ENCODE data around the gene AGAP1. TPM values are rescaled to one million over a fixed set of nuclear protein-coding genes. Genes with fewer than 3 reads are reported as not detected.
"Not testable (repeated sequence)": the region's sequence is repeated elsewhere in the genome, so short reads cannot be mapped to it uniquely, and the experiment has no call there.

AGAP1 gene
- total RNA-seq, 1 donor from 2014 or later, result 17.5 TPM

GRCh38 chr2:236061497-236061896, 567.7 kb downstream of the AGAP1 start:
- TF ChIP-seq CTCF (conservative IDR thresholded peaks at IDR 0.05; ENCODE audit: low read depth, low read length), result no peak
- no peak for DNase-seq (ENCODE audit: low read depth)
- H3K4me3 ChIP-seq (ENCODE audit: low read depth, low read length), result no peak overlapping the region

- DNase-seq (ENCODE audit: low read depth), result no peak
- H3K4me3 ChIP-seq (ENCODE audit: low read depth, low read length), result no peak overlapping the region
- TF ChIP-seq CTCF (conservative IDR thresholded peaks at IDR 0.05; ENCODE audit: low read depth, low read length), result no peak
Measured at GRCh38 chr2:236061899-236062298, 568.1 kb downstream of the AGAP1 start.

GRCh38 chr2:236062806-236063205, 569.0 kb downstream of the AGAP1 start:
- H3K4me3 ChIP-seq (ENCODE audit: low read depth, low read length); DNase-seq (ENCODE audit: low read depth): not testable (repeated sequence)

- no peak overlapping the region for H3K4me3 ChIP-seq (ENCODE audit: low read depth, low read length)
- no peak for DNase-seq (ENCODE audit: low read depth)
- no peak for TF ChIP-seq CTCF (conservative IDR thresholded peaks at IDR 0.05; ENCODE audit: low read depth, low read length)
Measured at GRCh38 chr2:236063994-236064393, 570.2 kb downstream of the AGAP1 start.

- H3K4me3 ChIP-seq (ENCODE audit: low read depth, low read length), result no peak overlapping the region
- TF ChIP-seq CTCF (conservative IDR thresholded peaks at IDR 0.05; ENCODE audit: low read depth, low read length), result no peak
- no peak for DNase-seq (ENCODE audit: low read depth)
Measured at GRCh38 chr2:236065314-236066160, 571.7 kb downstream of the AGAP1 start.

GRCh38 chr2:236070236-236070635, 576.4 kb downstream of the AGAP1 start:
- no peak for DNase-seq (ENCODE audit: low read depth)
- TF ChIP-seq CTCF (conservative IDR thresholded peaks at IDR 0.05; ENCODE audit: low read depth, low read length), result no peak

GRCh38 chr2:236073246-236073645, 579.4 kb downstream of the AGAP1 start:
- TF ChIP-seq CTCF (conservative IDR thresholded peaks at IDR 0.05; ENCODE audit: low read depth, low read length), result no peak
- no peak for DNase-seq (ENCODE audit: low read depth)
- H3K4me3 ChIP-seq (ENCODE audit: low read depth, low read length), result no peak overlapping the region

More at GRCh38 chr2:236070236-236070635, 576.4 kb downstream of the AGAP1 start:
- H3K4me3 ChIP-seq (ENCODE audit: low read depth, low read length), result no peak overlapping the region

Measured in epithelial cell of proximal tubule (primary cell).